Fibroblast of lung (primary cell): ENCODE results near the gene PFDN1.

Source experiments
- CTCF ChIP-seq, 2 donors: IDR thresholded peaks in 1 of 2; conservative IDR thresholded peaks in 1 of 2; 1 replicate in 1 of 2; 2 replicates in 1 of 2; pipeline ENCODE4 v1.5.1; 2011 to 2012; ENCODE audit warnings: low read length in 2 of 2, control low read depth in 1 of 2, inconsistent platforms in 1 of 2, low read depth in 1 of 2, mild to moderate bottlenecking in 1 of 2
- EZH2 ChIP-seq: IDR thresholded peaks from 2 replicates; pipeline ENCODE4 v1.5.1; 2012; ENCODE audit warnings: low read length, control low read depth, mild to moderate bottlenecking; ENCODE audit errors: missing control alignments

GRCh38 chr5:140239939-140240700 lies 62.8 kb downstream of the PFDN1 start:
- TF ChIP-seq CTCF (conservative IDR thresholded peaks at IDR 0.05 in 1 of 2, IDR thresholded peaks at IDR 0.05 in 1 of 2; ENCODE audit: low read depth in 1 of 2, low read length in 2 of 2) (peak; percentile 62 to 68), EZH2 (no peak)
